ENCODE data around the gene DPCD. TPM values are rescaled to one million over a fixed set of nuclear protein-coding genes. Genes with fewer than 3 reads are reported as not detected.

The DPCD gene
- polyA plus RNA-seq, 1 of the 3 experiments (the other 2 are of a cell fraction), result 106 TPM

- ChIA-PET CTCF (interaction anchor here (0.7 to 2.4 kb wide), 4 partner anchors 44 to 433 kb away, joined by 3 to 8 read pairs (median 5); no protein-coding TSS in a partner anchor), POLR2A (no interaction called here)
- no peak overlapping the region for H3K4me2 ChIP-seq
These were observed 59.1 kb downstream of the DPCD start for GRCh38 chr10:101647255-101647654.

More at GRCh38 chr10:101647255-101647654, 59.1 kb downstream of the DPCD start:
- no peak overlapping the region for H2AFZ ChIP-seq (ENCODE audit: low read depth)
- H3K27ac ChIP-seq (ENCODE audit: low read depth in 2 of 2, low read length in 1 of 2), result no peak overlapping the region
- peaks cover 0 to 25% of the 10 kb centered on the region in 2 experiments for H3K36me3 ChIP-seq (replicated peaks in 1 of 2; ENCODE audit: control insufficient read depth in 1 of 2, insufficient read depth in 2 of 2, low read length in 1 of 2)
- TF ChIP-seq IRF3 (IDR thresholded peaks at IDR 0.05; ENCODE audit: low read depth, low read length) (no peak), REST (IDR thresholded peaks at IDR 0.05; ENCODE audit: low read depth, low read length) (no peak), USF1 (IDR thresholded peaks at IDR 0.05; ENCODE audit: borderline replicate concordance, low read depth) (no peak), TEAD4 (IDR thresholded peaks at IDR 0.05; ENCODE audit: borderline replicate concordance, insufficient read depth) (no peak), GABPA (IDR thresholded peaks at IDR 0.05; ENCODE audit: low read depth) (no peak), CTCF (IDR thresholded peaks at IDR 0.05) (no peak), CHD2 (IDR thresholded peaks at IDR 0.05; ENCODE audit: low read length, partially characterized antibody) (no peak), ZBTB33 (IDR thresholded peaks at IDR 0.05; ENCODE audit: borderline replicate concordance, low read depth) (no peak), RCOR1 (IDR thresholded peaks at IDR 0.05; ENCODE audit: low read length) (no peak)
- H3K9ac ChIP-seq, result no peak overlapping the region
- no peaks in the 10 kb centered on the region for H3K9me2 ChIP-seq
- H3K27me3 ChIP-seq (ENCODE audit: insufficient read depth), result no peaks in the 10 kb centered on the region
- no peaks in the 10 kb centered on the region for H3K79me2 ChIP-seq (ENCODE audit: insufficient read depth)
- no peaks in the 10 kb centered on the region for H4K20me1 ChIP-seq (ENCODE audit: insufficient read depth)
- H3K9me3 ChIP-seq, result no peaks in the 10 kb centered on the region
- H3F3A ChIP-seq (replicated peaks; ENCODE audit: insufficient read depth), result no peaks in the 10 kb centered on the region
- DNase-seq, result no peak
- no peaks in the 10 kb centered on the region; a peak in 1 of 4 replicates for H3K4me1 ChIP-seq (ENCODE audit: control insufficient read depth in 1 of 2, insufficient read depth in 2 of 2, low read depth in 1 of 2, low read length in 1 of 2)
- 90% methylated on average over 2 of the region's 2 CpGs for WGBS (ENCODE audit: low lambda C conversion rate)
- H3K4me3 ChIP-seq (ENCODE audit: low read depth in 2 of 2, low read length in 1 of 2), result no peak overlapping the region

Measured in SK-N-SH (cell line).